ENCODE data around the gene LSS. TPM values are rescaled to one million over a fixed set of nuclear protein-coding genes. Genes with fewer than 3 reads are reported as not detected.
A peak's percentile ranks its signal among the peaks of the same experiment; 100 is the strongest.

LSS gene
- total RNA-seq, 3 donors from 2014 or later (not counting 1 experiment from before 2014, with no cell fraction given): 59.9 to 82.2 (median 62.7) TPM

GRCh38 chr21:46265736-46266525 is 37.4 kb upstream of the LSS start:
- no peak for ATAC-seq

GRCh38 chr21:46264690-46265144 is 36.1 kb upstream of the LSS start:
- H3K27me3 Mint-ChIP-seq (ENCODE audit: low read depth in 2 of 2): no peaks in the 10 kb centered on the region

More at GRCh38 chr21:46265736-46266525, 37.4 kb upstream of the LSS start:
- DNase-seq: no peak
- peaks cover 0 to 4% of the 10 kb centered on the region in 2 donors for H3K4me1 Mint-ChIP-seq
- H3K27me3 Mint-ChIP-seq (ENCODE audit: low read depth in 2 of 2): no peaks in the 10 kb centered on the region
- Histone ChIP-seq H3K27me3 (ENCODE audit: control insufficient read depth, insufficient read depth, low read length) (no peaks in the 10 kb centered on the region), H3K4me3 (ENCODE audit: low read length) (no peak overlapping the region), H3K4me1 (ENCODE audit: control insufficient read depth, insufficient read depth, low read length) (no peaks in the 10 kb centered on the region), H3K9me3 (ENCODE audit: control insufficient read depth, insufficient read depth, low read length) (no peaks in the 10 kb centered on the region), H3K36me3 (ENCODE audit: control insufficient read depth, insufficient read depth, low read length) (peaks cover 75% of the 10 kb centered on the region), H3K27ac (ENCODE audit: low read length) (no peak overlapping the region)
- no peaks in the 10 kb centered on the region for H3K9me3 Mint-ChIP-seq
- no peak overlapping the region for H3K4me3 Mint-ChIP-seq
- TF ChIP-seq CTCF (IDR thresholded peaks at IDR 0.05): no peak
- intact Hi-C loops (cut with micrococcal nuclease): no loop called here
- 94% methylated on average over 26 of the region's 26 CpGs for WGBS (ENCODE audit: insufficient coverage)
- H3K27ac Mint-ChIP-seq: peak overlapping the region in 1 of 2 donors; percentile 37
- peaks cover 19% of the 10 kb centered on the region for H3K36me3 Mint-ChIP-seq

GRCh38 chr21:46264046-46264689 is 35.6 kb upstream of the LSS start:
- H3K27me3 ChIP-seq (ENCODE audit: control insufficient read depth, insufficient read depth, low read length): no peaks in the 10 kb centered on the region
- Mint-ChIP-seq H3K9me3 (no peaks in the 10 kb centered on the region), H3K4me3 (no peak overlapping the region), H3K4me1 (peaks cover 0 to 4% of the 10 kb centered on the region in 2 donors), H3K27me3 (ENCODE audit: low read depth in 2 of 2) (no peaks in the 10 kb centered on the region), H3K36me3 (peaks cover 13% of the 10 kb centered on the region), H3K27ac (no peak overlapping the region)
- intact Hi-C loops (cut with micrococcal nuclease): no loop called here
- ATAC-seq (no peak), DNase-seq (no peak)
- WGBS (ENCODE audit: insufficient coverage): 95% methylated on average over 22 of the region's 22 CpGs
- peaks cover 74% of the 10 kb centered on the region for H3K36me3 ChIP-seq (ENCODE audit: control insufficient read depth, insufficient read depth, low read length)
- no peak for TF ChIP-seq CTCF (IDR thresholded peaks at IDR 0.05)
- H3K27ac ChIP-seq (ENCODE audit: low read length): no peak overlapping the region
- no peaks in the 10 kb centered on the region for H3K9me3 ChIP-seq (ENCODE audit: control insufficient read depth, insufficient read depth, low read length)
- no peaks in the 10 kb centered on the region for H3K4me1 ChIP-seq (ENCODE audit: control insufficient read depth, insufficient read depth, low read length)
- no peak overlapping the region for H3K4me3 ChIP-seq (ENCODE audit: low read length)

More at GRCh38 chr21:46264690-46265144, 36.1 kb upstream of the LSS start:
- Mint-ChIP-seq H3K9me3 (no peaks in the 10 kb centered on the region), H3K27ac (peak overlapping the region in 1 of 2 donors; percentile 58), H3K4me1 (peaks cover 0 to 4% of the 10 kb centered on the region in 2 donors), H3K4me3 (no peak overlapping the region), H3K36me3 (peaks cover 13% of the 10 kb centered on the region)
- Histone ChIP-seq H3K9me3 (ENCODE audit: control insufficient read depth, insufficient read depth, low read length) (no peaks in the 10 kb centered on the region), H3K4me3 (ENCODE audit: low read length) (no peak overlapping the region), H3K27ac (ENCODE audit: low read length) (no peak overlapping the region), H3K27me3 (ENCODE audit: control insufficient read depth, insufficient read depth, low read length) (no peaks in the 10 kb centered on the region), H3K4me1 (ENCODE audit: control insufficient read depth, insufficient read depth, low read length) (no peaks in the 10 kb centered on the region), H3K36me3 (ENCODE audit: control insufficient read depth, insufficient read depth, low read length) (peaks cover 76% of the 10 kb centered on the region)
- 92% methylated on average over 13 of the region's 13 CpGs for WGBS (ENCODE audit: insufficient coverage)
- intact Hi-C loops (cut with micrococcal nuclease): no loop called here
- no peak for TF ChIP-seq CTCF (IDR thresholded peaks at IDR 0.05)
- DNase-seq (no peak), ATAC-seq (peak in 1 of 3 donors; percentile 35)

Measured in natural killer cell (primary cell).